ENCODE results near the gene KMT2E.
"Not testable (repeated sequence)": the region's sequence is repeated elsewhere in the genome, so short reads cannot be mapped to it uniquely, and the experiment has no call there.

KMT2E gene

DNA sequence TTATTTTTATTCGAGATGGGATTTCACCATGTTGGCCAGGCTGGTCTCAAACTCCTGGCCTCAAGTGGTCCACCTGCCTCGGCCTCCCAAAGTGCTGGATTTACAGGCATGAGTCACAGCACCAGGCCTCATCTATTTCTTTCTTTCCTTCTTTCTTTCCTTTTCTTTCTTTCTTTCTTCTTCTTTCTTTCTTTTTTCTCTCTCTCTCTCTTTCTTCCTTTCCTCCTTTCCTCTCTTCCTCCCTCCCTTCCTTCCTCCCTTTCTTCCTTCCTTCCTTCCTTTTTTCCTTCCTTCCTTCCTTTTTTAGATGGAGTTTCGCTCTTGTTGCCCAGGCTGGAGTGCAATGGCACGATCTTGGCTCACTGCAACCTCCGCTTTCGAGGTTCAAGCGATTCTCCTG is 36.9 kb downstream of the KMT2E start:
- intact Hi-C loops (cut with DNase I): not testable (repeated sequence)

DNA sequence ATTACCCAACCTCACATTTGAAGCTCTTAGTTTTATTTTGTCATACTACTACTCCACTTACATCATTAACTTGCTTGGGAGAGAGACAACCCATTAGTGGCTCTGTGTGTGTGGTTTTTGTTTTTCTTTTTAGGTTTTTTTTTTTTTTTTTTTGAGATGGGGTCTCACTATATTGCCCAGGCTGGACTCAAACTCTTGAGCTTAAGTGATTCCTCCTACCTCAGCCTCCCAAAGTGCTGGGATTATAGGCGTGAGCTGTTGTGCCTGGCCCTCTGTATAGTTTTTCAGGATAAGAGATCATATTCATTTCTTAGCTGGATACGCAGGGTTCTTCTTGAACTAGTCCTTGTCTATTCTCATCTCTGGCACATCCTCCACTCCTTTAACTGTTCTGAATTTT is 41.1 kb downstream of the KMT2E start:
- intact Hi-C loops (cut with DNase I): no loop called here
- DNase-seq: no peak

More for the DNA sequence above, 36.9 kb downstream of the KMT2E start:
- DNase-seq: not testable (repeated sequence)

DNA sequence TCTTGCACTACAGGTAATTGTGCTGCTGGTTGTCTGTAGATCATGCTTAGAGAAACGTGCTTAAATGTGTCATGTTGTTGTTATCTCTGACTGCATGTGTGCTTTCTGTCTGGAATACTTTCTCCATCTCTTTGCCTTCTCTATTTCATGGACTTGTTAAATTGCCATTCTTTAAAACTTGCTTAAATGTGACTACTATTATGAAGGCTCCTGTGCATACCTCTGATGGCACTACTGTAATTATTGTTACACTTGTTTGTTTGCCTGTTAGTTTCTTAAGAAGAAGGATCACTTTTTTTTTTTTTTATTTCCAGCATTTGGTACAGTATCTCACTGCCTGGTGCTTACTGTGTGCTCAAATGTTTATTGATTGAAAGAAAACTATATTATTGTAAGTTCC is 41.6 kb downstream of the KMT2E start:
- intact Hi-C loops (cut with DNase I): no loop called here
- DNase-seq: no peak

DNA sequence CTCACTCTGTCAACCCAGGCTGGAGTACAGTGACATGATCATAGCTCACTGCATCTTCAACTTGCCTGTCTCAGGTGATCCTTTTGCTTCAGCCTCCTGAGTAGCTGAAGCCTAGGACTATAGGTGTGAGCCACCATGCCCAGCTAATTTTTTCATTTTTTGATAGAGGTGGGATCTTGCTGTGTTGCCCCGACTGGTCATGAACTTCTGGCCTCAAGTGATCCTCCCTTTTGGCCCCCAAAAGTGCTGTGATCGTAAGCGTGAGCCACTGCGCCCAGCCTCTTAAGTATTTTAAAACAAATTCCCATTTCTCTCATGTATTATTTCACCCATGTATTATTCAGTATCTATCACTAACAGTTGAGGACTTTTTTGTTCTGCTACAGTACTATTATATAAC is 43.5 kb downstream of the KMT2E start:
- intact Hi-C loops (cut with DNase I): no loop called here

DNA sequence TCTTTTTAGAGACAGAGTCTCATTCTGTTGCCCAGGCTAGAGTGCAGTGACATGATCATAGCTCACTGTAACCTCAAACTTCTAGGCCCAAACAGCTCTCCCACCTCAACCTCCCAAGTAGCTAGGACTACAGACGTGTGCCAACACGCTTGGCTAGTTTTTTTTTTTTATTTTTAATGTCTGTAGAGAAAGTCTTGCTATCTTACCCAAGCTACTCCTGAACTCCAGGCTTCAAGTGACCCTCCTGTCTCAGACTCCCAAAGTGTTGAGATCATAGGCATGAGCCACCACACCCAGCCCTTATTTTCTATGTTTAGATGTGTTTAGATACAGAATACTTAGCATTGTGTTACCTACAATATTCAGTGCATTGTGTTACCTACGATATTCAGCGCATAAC is 46.4 kb downstream of the KMT2E start:
- no peak for DNase-seq
- intact Hi-C loops (cut with DNase I): no loop called here

More for the DNA sequence above, 43.5 kb downstream of the KMT2E start:
- no peak for DNase-seq

DNA sequence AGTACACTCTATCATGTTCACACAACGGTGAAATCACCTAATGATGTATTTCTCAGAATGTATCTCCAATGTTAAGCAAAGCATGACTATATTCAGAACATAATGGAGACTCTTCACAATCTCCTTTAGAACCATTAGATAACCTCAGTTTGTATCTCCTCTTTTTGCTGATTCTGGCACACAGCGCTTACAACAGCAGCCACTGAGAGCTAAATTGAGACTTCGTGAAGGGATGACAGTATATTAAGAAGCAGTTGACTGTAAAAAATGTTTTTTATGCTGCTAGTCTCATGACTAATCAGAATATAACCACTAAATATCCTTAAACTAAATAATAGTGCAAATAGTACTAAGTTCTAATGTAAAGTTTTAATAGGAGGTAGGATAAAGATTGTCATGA is 46.9 kb downstream of the KMT2E start:
- DNase-seq: no peak
- intact Hi-C loops (cut with DNase I): no loop called here

DNA sequence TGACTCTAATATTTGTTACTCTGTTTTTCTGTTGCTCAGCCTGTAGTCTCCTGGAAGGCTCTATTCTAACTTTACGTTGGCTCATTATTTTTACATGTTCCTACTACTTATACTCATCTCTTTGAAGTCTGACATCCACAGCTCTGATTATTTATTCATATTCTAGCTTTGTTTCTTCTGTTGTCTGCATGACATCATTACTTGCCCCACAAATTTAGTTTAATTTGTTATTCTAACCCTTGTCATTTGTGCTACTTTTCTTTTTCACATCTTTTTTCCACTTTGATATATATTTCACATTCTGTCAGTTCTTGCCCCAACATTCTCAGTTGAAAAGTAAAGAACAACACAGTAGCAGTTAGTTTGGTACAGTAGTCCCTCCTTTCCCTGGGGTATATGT is 51.1 kb downstream of the KMT2E start:
- intact Hi-C loops (cut with DNase I): no loop called here
- DNase-seq: no peak

DNA sequence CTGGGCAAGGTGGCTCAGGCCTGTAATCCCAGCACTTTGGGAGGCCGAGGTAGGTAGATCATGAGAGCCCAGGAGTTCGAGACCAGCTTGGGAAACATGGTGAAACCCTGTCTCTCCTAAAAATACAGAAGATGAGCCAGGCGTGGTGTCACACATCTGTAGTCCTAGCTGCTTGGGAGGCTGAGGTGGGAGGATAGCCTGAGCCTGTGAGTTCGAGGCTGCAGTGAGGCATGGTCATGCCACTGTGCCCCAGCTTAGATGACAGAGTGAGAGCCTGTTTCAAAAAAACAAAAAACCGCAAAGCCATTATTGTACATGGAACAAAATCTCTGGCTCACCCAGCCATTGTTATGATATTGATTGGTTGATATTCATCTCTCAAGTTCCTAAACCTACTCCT is 53.7 kb downstream of the KMT2E start:
- intact Hi-C loops (cut with DNase I): no loop called here
- DNase-seq: no peak

DNA sequence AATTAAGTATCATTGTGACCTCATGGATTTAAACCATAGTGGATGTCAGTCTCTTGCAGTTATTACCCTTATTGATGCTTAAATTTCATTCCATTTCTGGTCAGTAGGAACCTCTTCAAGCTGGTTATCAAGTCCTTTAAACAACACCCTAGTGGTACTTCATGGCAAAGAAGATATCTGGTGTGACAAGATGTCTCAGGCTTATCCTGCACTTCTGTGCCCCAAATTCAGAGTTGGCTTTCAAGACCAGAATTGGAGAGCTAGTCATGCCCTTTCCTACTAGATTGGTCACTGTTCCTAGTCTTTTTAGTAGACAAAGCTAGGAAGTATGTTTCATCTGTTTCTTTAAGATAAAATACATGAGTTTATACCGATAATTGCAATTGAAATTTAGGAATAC is 54.9 kb downstream of the KMT2E start:
- intact Hi-C loops (cut with DNase I): no loop called here
- no peak for DNase-seq

DNA sequence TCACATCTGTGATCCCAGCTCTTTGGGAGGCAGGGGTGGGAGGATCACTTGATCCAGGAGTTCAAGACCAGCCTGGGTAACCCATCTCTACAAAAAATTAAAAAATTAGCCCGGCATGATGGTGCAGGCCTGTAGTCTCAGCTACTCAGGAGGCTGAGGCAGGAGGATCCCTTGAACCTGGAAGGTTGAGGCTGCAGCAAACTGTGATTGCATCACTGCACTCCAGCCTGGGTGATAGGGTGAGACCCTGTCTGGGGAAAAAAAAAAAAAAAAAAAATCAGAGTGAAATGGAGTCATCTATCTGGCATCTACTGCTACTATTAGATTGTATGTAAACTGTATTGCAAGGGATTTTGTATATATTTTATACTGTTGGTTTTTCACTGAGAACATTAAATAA is 59.1 kb downstream of the KMT2E start:
- intact Hi-C loops (cut with DNase I): no loop called here
- no peak for DNase-seq

DNA sequence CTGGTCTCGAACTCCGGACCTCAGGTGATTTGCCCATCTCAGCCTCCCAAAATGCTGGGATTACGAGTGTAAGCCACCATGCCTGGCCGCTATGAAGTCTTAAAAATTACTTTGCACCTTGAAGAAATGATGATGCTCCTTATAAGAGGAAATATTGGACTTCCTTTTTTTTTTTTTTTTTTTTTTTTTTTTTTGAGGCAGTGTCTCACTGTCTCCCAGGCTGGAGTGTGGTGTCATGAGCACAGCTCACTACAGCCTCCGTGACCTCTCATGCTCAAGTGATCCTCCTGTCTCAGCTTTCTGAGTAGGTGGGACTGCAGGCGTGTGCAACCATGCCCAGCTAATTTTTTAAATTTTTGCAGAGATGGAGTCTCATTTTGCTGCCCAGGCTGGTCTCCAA is 65.3 kb downstream of the KMT2E start:
- DNase-seq: peak in 1 of 10 donors; percentile 41

DNA sequence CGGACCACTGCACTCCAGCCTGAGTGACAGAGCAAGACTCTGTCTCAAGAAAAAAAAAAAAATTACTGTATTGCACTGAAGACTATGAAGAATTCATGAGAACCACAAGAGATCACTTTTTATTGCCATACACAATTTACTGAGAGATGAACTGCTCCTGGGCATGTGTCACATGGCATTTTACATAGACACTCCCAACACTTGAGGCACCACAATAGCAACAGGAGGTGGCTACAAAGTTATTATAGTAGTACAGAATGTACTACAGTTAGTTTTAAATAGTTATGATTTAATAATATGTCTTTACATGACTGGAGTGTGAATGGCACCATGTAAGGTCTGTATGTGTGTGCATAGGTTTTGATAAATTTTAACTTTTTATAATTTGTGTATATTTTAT is 70.6 kb downstream of the KMT2E start:
- DNase-seq: no peak

More for the DNA sequence above, 65.3 kb downstream of the KMT2E start:
- intact Hi-C loops (cut with DNase I): no loop called here

DNA sequence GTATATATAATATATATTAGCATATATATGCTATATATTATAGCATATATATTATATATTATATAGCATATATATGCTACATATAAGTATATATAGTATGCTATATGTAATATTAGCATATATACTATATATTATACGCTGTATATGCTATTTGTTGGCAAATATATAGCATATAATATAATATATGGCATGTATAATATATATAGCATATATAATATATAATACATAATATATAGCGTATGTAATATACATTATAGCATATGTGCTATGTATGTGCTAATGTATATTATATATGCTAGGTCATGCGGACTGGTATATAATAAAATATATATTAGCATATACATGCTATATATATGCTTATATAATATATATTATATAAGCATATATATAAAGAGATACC is 72.8 kb downstream of the KMT2E start:
- intact Hi-C loops (cut with DNase I): no loop called here
- DNase-seq: no peak

More for the DNA sequence above, 70.6 kb downstream of the KMT2E start:
- intact Hi-C loops (cut with DNase I): no loop called here

DNA sequence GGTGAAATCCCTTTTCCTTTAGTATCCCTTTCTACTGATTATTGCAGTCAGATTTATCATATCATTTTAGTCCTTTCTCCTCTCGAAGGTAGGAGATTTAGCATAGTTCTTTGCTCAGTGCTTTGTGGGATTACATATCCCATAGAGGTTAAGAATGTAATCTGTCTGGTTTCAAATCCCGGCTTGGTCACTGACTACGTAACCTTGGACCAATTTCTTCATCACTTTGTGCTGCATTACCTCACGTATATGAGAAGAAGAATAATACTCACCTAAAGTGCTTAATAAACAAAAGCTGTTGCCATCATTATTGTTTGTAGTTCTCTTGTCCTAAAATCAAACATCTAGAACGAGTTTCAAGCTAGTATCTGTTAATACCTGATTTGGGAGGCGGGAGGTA is 74.0 kb downstream of the KMT2E start:
- intact Hi-C loops (cut with DNase I): no loop called here
- no peak for DNase-seq

DNA sequence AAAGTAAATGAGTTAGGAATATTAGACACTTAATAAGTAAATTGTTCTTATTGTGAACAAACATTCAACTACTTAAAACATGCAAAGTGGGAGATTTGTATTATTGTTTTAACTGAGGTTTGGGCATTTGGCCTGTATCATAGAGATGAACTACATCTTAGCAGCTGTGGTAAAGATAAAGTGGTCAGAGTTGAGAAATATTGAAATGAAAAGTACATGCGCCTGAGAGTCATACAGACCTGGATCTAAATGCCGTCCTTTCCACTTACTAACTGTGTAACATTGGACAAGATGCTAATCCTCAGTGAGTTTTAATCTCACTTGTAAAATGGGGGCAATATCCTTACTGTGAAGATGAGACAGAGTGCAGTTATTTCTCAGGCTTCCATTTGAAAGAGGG is 74.5 kb downstream of the KMT2E start:
- intact Hi-C loops (cut with DNase I): no loop called here
- no peak for DNase-seq

DNA sequence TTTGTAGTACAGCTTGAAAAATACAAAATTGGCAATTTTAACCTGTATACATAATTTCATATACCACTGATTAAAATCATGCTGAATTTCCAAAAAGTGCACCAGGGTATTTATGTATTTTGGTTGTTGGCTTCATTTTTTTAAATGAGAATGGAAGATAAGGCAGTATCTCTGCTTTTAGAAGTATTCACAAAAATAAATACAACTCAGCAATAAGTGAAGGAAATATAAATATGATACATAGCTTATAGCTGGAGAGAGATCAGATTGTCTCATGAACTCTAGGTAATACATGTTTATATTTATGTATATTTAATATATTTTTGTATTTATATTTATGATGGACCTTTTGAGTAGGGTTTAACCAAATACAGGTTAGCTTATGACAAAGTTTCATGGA is 81.0 kb downstream of the KMT2E start:
- no peak for DNase-seq
- intact Hi-C loops (cut with DNase I): no loop called here

DNA sequence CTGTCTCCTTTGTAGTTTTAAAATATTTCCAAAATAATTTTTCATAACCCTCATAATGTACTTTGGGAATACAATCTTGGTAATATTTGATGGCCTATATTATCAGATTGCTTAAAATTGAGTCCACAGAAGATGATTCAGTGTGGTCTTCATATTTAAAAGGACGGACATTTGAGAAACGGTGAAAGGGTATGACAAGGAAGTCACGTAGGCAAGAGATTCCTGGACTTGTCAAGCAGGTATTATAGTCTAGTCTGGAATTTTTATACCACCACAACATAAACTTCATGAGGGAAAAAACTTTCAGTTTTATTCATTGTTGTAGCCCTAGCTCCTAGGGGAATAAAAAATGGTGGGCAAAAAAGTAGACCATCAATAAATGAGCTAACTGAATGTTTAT is 82.3 kb downstream of the KMT2E start:
- DNase-seq: no peak
- intact Hi-C loops (cut with DNase I): no loop called here

DNA sequence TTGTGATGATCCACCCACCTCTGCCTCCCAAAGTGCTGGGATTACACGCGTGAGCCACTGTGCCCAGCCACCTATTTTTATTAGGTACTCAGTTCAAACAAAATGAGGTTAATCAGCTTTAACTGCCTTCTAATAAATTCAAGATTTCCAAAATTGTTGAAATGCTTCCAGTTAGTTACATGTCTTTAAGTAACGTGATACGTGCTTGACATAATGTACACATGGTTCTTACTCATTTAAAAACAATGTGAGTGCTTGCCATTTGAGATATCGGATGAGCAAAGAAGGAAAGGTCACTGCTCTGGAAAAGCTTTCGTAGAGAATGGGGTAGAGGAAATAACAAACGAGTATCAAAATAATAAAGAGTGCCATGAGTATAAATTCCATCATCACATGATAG is 83.6 kb downstream of the KMT2E start:
- intact Hi-C loops (cut with DNase I): no loop called here
- DNase-seq: no peak

DNA sequence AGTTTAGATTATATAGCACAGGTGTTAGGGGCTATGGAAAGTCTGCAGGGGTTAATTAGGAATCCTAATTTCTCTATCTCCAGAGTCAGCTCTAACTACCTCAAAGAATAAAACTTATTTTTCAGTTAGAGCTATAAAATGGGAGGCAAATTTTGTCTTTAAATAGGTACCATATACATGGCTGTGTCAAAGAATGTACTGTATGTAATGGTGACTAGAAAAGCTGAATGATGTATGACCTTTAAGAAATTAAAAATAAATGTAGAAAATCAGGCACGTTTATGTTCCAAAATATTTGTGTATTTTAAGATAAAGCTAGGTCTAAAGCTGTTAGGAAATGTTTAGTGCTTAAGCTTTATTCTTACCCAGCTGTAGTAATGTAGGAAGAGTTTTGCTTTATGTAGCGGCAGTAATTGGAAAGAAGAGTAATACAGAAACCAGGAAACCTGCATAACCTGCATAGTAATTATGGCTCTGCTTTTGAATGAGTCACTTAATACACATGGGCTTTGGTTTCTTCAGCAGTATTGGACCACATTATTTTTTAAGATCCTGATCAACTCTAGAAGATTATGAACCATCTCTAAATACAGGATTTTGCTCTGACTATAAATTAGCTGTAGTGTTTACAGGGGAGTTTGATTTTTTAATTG is 85.0 kb downstream of the KMT2E start:
- intact Hi-C loops (cut with DNase I): no loop called here
- no peak for DNase-seq

DNA sequence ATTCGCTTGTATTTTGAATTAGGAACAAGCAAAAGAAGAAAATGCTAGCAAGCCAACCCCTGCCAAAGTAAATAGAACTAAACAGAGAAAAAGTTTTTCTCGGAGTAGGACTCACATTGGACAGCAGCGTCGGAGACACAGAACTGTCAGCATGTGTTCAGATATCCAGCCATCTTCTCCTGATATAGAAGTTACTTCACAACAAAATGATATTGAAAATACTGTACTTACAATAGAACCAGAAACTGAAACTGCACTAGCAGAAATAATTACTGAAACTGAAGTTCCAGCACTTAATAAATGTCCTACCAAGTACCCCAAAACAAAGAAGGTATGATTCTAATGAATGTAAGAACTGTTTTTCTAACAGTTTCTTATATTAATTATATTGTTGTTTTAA is 87.9 kb downstream of the KMT2E start:
- DNase-seq: no peak
- intact Hi-C loops (cut with DNase I): no loop called here

DNA sequence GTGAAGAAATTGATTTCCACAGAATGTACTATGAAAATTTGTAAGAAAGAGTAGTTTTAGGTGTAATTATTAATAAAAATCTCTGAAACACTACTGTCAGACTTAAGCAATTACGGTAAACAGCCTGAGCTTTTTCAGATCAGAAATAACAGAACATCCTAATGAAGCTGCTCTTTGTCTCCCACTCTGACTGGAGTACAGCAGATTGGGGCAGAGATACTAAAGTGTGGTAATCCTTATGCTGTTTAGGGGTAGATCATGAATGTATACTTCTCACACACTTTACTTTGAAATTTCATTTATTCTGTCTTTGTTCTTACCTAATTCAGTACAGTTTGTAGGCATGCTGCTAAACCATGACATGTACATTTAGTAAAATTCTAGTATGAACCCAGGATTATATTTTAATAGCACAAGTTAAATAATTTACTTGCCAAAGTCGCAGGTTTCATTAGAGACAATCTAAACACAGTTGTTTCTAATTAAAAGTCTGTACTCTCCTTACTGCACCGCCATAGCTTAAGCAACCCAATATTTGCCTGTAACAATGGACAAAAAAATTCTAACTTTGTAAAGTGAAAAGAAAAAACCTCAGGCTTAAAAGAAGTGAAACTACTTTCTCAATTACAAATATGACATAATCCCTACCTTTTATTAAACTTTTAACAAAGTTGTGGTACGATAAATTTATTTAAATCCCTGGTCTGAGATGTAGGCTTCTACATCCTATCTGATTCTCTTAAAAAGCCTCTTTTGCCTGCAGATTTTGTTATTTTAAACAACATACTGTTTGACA is 88.8 kb downstream of the KMT2E start:
- intact Hi-C loops (cut with DNase I): no loop called here
- DNase-seq: no peak

DNA sequence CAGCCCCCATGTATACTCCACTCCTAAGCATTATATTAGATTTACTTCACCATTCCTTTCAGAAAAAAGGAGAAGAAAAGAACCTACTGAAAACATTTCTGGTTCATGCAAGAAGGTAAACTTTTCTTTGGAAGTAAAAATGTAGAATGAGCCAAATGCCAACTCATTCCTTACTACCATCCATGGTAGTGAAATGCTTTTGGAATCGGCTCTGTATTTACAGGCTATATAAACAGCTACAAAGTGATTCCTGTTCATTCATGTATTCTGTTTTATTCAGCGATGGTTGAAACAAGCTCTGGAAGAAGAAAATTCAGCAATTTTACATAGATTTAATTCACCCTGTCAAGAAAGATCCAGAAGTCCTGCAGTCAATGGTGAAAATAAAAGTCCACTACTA is 91.6 kb downstream of the KMT2E start:
- DNase-seq: no peak
- intact Hi-C loops (cut with DNase I): no loop called here
